Measurements from ENCODE around the gene SERINC2.
A peak's percentile ranks its signal among the peaks of the same experiment; 100 is the strongest.

SERINC2 gene

GRCh38 chr1:31376375-31377134 lies 36.5 kb upstream of the SERINC2 start:
- CTCF ChIA-PET, result interaction anchor here (1.4 kb wide), 1 partner anchor 45 kb away, joined by 5 read pairs; no protein-coding TSS in a partner anchor
- TF ChIP-seq FOXA1 (IDR thresholded peaks at IDR 0.05), result no peak
- DNase-seq (ENCODE audit: extremely low spot score), result no peak
- POLR2A ChIA-PET, result interaction anchor here (1.4 kb wide), 1 partner anchor 13 kb away, joined by 3 read pairs; no protein-coding TSS in a partner anchor

GRCh38 chr1:31377364-31377863 lies 35.6 kb upstream of the SERINC2 start:
- ChIA-PET CTCF (no interaction called here), POLR2A (interaction anchor here (1.4 kb wide), 1 partner anchor 12 kb away, joined by 3 read pairs; no protein-coding TSS in a partner anchor)
- TF ChIP-seq PKNOX1 (IDR thresholded peaks at IDR 0.05), result no peak
- TF ChIP-seq LEF1 (IDR thresholded peaks at IDR 0.05; ENCODE audit: borderline replicate concordance), result no peak
- no peak for TF ChIP-seq TARDBP (IDR thresholded peaks at IDR 0.05)
- TF ChIP-seq FOXA1 (IDR thresholded peaks at IDR 0.05), result no peak
- no peak for TF ChIP-seq NFRKB (IDR thresholded peaks at IDR 0.05)
- TF ChIP-seq ELF4 (IDR thresholded peaks at IDR 0.05), result no peak
- no peak for TF ChIP-seq HDGF (IDR thresholded peaks at IDR 0.05; ENCODE audit: borderline replicate concordance)
- TF ChIP-seq SUZ12 (IDR thresholded peaks at IDR 0.05), result no peak
- no peak for TF ChIP-seq FOXK2 (IDR thresholded peaks at IDR 0.05)
- no peak for TF ChIP-seq L3MBTL2 (conservative IDR thresholded peaks at IDR 0.05)
- TF ChIP-seq BHLHE40 (IDR thresholded peaks at IDR 0.05; ENCODE audit: borderline replicate concordance), result no peak
- DNase-seq (ENCODE audit: extremely low spot score), result no peak

- TF ChIP-seq ZNF384 (IDR thresholded peaks at IDR 0.05), result no peak
- no peak for TF ChIP-seq SP1 (IDR thresholded peaks at IDR 0.05)
- TF ChIP-seq PKNOX1 (IDR thresholded peaks at IDR 0.05), result no peak
- no peak for TF ChIP-seq ARNT (IDR thresholded peaks at IDR 0.05)
- no peak for TF ChIP-seq HDGF (IDR thresholded peaks at IDR 0.05; ENCODE audit: borderline replicate concordance)
- no peak for TF ChIP-seq LEF1 (IDR thresholded peaks at IDR 0.05; ENCODE audit: borderline replicate concordance)
- TF ChIP-seq L3MBTL2 (conservative IDR thresholded peaks at IDR 0.05), result no peak
- TF ChIP-seq ELF4 (IDR thresholded peaks at IDR 0.05), result no peak
- TF ChIP-seq BHLHE40 (IDR thresholded peaks at IDR 0.05; ENCODE audit: borderline replicate concordance), result no peak
- TF ChIP-seq TARDBP (IDR thresholded peaks at IDR 0.05), result no peak
- no peak for TF ChIP-seq FOXK2 (IDR thresholded peaks at IDR 0.05)
- TF ChIP-seq FOXM1 (IDR thresholded peaks at IDR 0.05; ENCODE audit: borderline replicate concordance), result no peak
- TF ChIP-seq SUZ12 (IDR thresholded peaks at IDR 0.05), result no peak
- no peak for DNase-seq (ENCODE audit: extremely low spot score)
- ChIA-PET POLR2A (no interaction called here), CTCF (no interaction called here)
Measured at GRCh38 chr1:31378001-31378400, 35.0 kb upstream of the SERINC2 start.

GRCh38 chr1:31380181-31380580 lies 32.8 kb upstream of the SERINC2 start:
- ChIA-PET CTCF (no interaction called here), POLR2A (no interaction called here)
- DNase-seq (ENCODE audit: extremely low spot score), result no peak
- TF ChIP-seq LEF1 (IDR thresholded peaks at IDR 0.05; ENCODE audit: borderline replicate concordance), result no peak
- TF ChIP-seq ARNT (IDR thresholded peaks at IDR 0.05), result no peak

GRCh38 chr1:31381394-31382294 lies 31.4 kb upstream of the SERINC2 start:
- CTCF ChIA-PET, result no interaction called here
- POLR2A ChIA-PET, result no interaction called here
- TF ChIP-seq PKNOX1 (IDR thresholded peaks at IDR 0.05), result 0 out of 2 replicates have a peak, but pooled peaks have one; percentile 11
- no peak for TF ChIP-seq ARNT (IDR thresholded peaks at IDR 0.05)
- no peak for DNase-seq (ENCODE audit: extremely low spot score)

- CTCF ChIA-PET, result interaction anchor here (0.7 kb wide), 1 partner anchor 1487 kb away, joined by 8 read pairs; no protein-coding TSS in a partner anchor
- DNase-seq (ENCODE audit: extremely low spot score), result no peak
- TF ChIP-seq FOXA1 (IDR thresholded peaks at IDR 0.05), result no peak
- TF ChIP-seq ARNT (IDR thresholded peaks at IDR 0.05), result no peak
- POLR2A ChIA-PET, result no interaction called here
Measured at GRCh38 chr1:31382379-31382989, 30.5 kb upstream of the SERINC2 start.
